Panc1 (cell line): ENCODE results near the gene LRRC8B. TPM values are rescaled to one million over a fixed set of nuclear protein-coding genes. Genes with fewer than 3 reads are reported as not detected.
"Not testable (repeated sequence)": the region's sequence is repeated elsewhere in the genome, so short reads cannot be mapped to it uniquely, and the experiment has no call there.

Experiments
- ATAC-seq: fragments of 200-7000 bp; cut with Tn5 transposase; 2 replicates; pipeline ENCODE4 v1.9.1; 2020; ENCODE audit warnings: mild to moderate bottlenecking, moderate library complexity
- BruUV-seq: library from RNA; stranded (reverse); fragments of 400-500 nt; replicated peaks from 2 replicates; lab custom pipeline; 2021; lab: Mats Ljungman, UMichigan
- CTCF ChIA-PET: fragments of 300-600 bp; sonication (Branson Sonifier 250); formaldehyde crosslinking; loops from one replicate; lab custom pipeline; 2022; ENCODE audit warnings: antibody characterized with exemption; lab: Charles Lee
- POLR2A ChIA-PET: fragments of 300-600 bp; sonication (Branson Sonifier 250); formaldehyde crosslinking; loops from one replicate; lab custom pipeline; 2022; ENCODE audit warnings: antibody characterized with exemption; lab: Charles Lee
- DNase-seq: peaks from one replicate; pipeline ENCODE4 v3.0.0-alpha.2; 2010; ENCODE audit warnings: low read depth, low spot score
- H3K27ac ChIP-seq: 2 replicates; pipeline ENCODE4 v1.5.1; 2011; ENCODE audit warnings: mild to moderate bottlenecking, low read length, inconsistent platforms
- H3K27me3 ChIP-seq: fragments of 200-500 bp; sonication (Bioruptor generic); 2 replicates; pipeline ENCODE4 v1.6.0; 2014; ENCODE audit warnings: low read length, inconsistent platforms; ENCODE audit not compliant: control insufficient read depth, insufficient read depth
- H3K36me3 ChIP-seq: fragments of 200-500 bp; sonication (Bioruptor generic); 2 replicates; pipeline ENCODE4 v1.5.1; 2014; ENCODE audit warnings: inconsistent platforms, mild to moderate bottlenecking, low read length, moderate library complexity; ENCODE audit not compliant: control insufficient read depth, insufficient read depth
- H3K4me1 ChIP-seq: 2 replicates; pipeline ENCODE4 v1.5.1; 2011; ENCODE audit warnings: inconsistent platforms, mild to moderate bottlenecking, low read length, moderate library complexity; ENCODE audit not compliant: control insufficient read depth, insufficient read depth
- H3K4me3 ChIP-seq, 2 experiments: 2 replicates each; pipeline ENCODE4 v1.5.1; 2011 to 2012; ENCODE audit warnings: low read depth in 2 of 2, low read length in 2 of 2, mild to moderate bottlenecking in 2 of 2, inconsistent platforms in 1 of 2, moderate library complexity in 1 of 2
- H3K9me3 ChIP-seq: fragments of 200-500 bp; sonication (Bioruptor generic); 2 replicates; pipeline ENCODE4 v1.5.1; 2014; ENCODE audit warnings: low read depth, mild to moderate bottlenecking, inconsistent platforms, low read length, moderate library complexity; ENCODE audit not compliant: control insufficient read depth, insufficient read depth
- CTCF ChIP-seq: fragments of 450-650 bp; IDR thresholded peaks from 2 replicates; pipeline ENCODE4 v1.5.1; 2017; ENCODE audit warnings: mild to moderate bottlenecking
- POLR2AphosphoS5 ChIP-seq: IDR thresholded peaks from 2 replicates; pipeline ENCODE4 v1.6.1; 2012; ENCODE audit warnings: mild to moderate bottlenecking, low read depth, low read length, moderate library complexity
- REST ChIP-seq, 2 experiments: IDR thresholded peaks; 2 replicates each; pipeline ENCODE4 v1.6.1; 2011 to 2012; ENCODE audit warnings: low read depth in 2 of 2, control low read depth in 1 of 2, low read length in 1 of 2, mild to moderate bottlenecking in 1 of 2, moderate library complexity in 1 of 2; ENCODE audit not compliant: insufficient read depth in 1 of 2
- SIN3A ChIP-seq: IDR thresholded peaks from 2 replicates; pipeline ENCODE4 v1.6.1; 2012; ENCODE audit warnings: low read depth, mild to moderate bottlenecking, low read length, moderate library complexity, borderline replicate concordance; ENCODE audit not compliant: insufficient read depth
- TCF7L2 ChIP-seq: IDR thresholded peaks from 2 replicates; pipeline ENCODE4 v1.6.1; 2011; ENCODE audit warnings: mild to moderate bottlenecking, low read depth, low read length, inconsistent platforms
- in situ Hi-C: cut with HindIII; loops from 2 replicates; pipeline ENCODE4 v1.10.0; 2016; ENCODE audit warnings: low sequenced_read_pairs, low pct_unique_long_range_greater_than_20kb
- intact Hi-C: fragments of 100-400 bp; cut with micrococcal nuclease; formaldehyde crosslinking; loops from one replicate; pipeline ENCODE4 v1.10.0; 2022; ENCODE audit not compliant: unreplicated experiment
- total RNA-seq: library from RNA; stranded (reverse); gene quantifications from one replicate; pipeline ENCODE4 v1.2.1, GENCODE V29; 2021; ENCODE audit not compliant: unreplicated experiment

LRRC8B gene
- total RNA-seq, 1 experiment from 2014 or later = 27.3 TPM

DNA sequence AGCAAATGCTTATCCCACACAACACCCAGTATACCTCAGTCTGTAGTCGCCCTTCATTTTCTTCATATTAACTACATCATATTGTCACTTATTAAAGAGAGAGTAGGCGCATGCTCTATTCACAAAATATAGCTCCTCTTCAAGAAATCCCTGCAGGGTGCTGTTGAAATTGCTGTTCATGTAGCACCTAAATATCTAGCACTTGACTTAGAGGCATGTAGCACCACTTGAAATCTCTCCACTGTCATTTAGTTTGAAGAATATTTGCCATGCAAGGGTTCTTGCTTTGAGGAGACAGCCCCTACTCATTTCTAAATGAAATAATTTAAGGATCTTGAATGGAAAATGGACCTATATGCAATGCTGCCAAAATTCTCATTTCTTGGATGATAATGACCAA lies 20.9 kb upstream of the LRRC8B start:
- H3K27me3 ChIP-seq = peaks cover 21% of the 10 kb centered on the region; the same call in 1 of the 2 replicates
- ChIA-PET POLR2A (no interaction called here), CTCF (no interaction called here)
- no peaks in the 10 kb centered on the region for H3K4me1 ChIP-seq
- no peak for DNase-seq
- H3K36me3 ChIP-seq = no peaks in the 10 kb centered on the region
- intact Hi-C loops = no loop called here
- BruUV-seq = no TSS peak
- H3K9me3 ChIP-seq = no peaks in the 10 kb centered on the region
- no peak overlapping the region for H3K4me3 ChIP-seq
- TF ChIP-seq REST (IDR thresholded peaks at IDR 0.05; ENCODE audit: insufficient read depth in 1 of 2, low read depth in 2 of 2, low read length in 1 of 2) (no peak), CTCF (no peak), TCF7L2 (no peak), POLR2AphosphoS5 (no peak), SIN3A (no peak)
- no peak for ATAC-seq
- H3K27ac ChIP-seq = no peak overlapping the region
- in situ Hi-C loops = no loop called here

DNA sequence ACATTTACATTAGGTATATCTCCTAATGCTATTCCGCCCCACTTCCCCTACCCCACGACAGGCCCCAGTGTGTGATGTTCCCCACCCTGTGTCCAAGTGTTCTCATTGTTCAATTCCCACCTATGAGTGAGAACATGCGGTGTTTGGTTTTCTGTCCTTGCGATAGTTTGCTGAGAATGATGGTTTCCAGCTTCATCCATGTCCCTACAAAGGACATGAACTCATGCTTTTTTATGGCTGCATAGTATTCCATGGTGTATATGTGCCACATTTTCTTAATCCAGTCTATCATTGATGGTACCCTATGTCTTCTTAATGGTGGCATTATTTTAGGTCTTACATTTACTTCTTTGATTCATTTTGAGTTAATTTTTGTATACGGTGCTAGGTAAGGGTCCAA lies 14.6 kb upstream of the LRRC8B start:
- ATAC-seq, H3K4me1 ChIP-seq, CTCF ChIA-PET, BruUV-seq, H3K27ac ChIP-seq, H3K4me3 ChIP-seq, in situ Hi-C loops, H3K36me3 ChIP-seq, intact Hi-C loops, DNase-seq, POLR2A ChIA-PET, H3K27me3 ChIP-seq: not testable (repeated sequence)
- H3K9me3 ChIP-seq = peaks cover 10% of the 10 kb centered on the region; the same call in 1 of the 2 replicates

GRCh38 chr1:89512996-89513720 lies 11.5 kb upstream of the LRRC8B start:
- H3K9me3 ChIP-seq = peaks cover 13% of the 10 kb centered on the region; the same call in 1 of the 2 replicates
- no peak for TF ChIP-seq SIN3A
- TF ChIP-seq CTCF = no peak
- no peak for TF ChIP-seq POLR2AphosphoS5
- TF ChIP-seq REST (IDR thresholded peaks at IDR 0.05; ENCODE audit: insufficient read depth in 1 of 2, low read depth in 2 of 2, low read length in 1 of 2) = no peak
- TF ChIP-seq TCF7L2 = no peak
- no peaks in the 10 kb centered on the region for H3K4me1 ChIP-seq
- no peak overlapping the region for H3K4me3 ChIP-seq
- no peaks in the 10 kb centered on the region for H3K27me3 ChIP-seq
- no peaks in the 10 kb centered on the region for H3K36me3 ChIP-seq
- ChIA-PET POLR2A (no interaction called here), CTCF (no interaction called here)
- H3K27ac ChIP-seq = no peak overlapping the region
- ATAC-seq (no peak), DNase-seq (no peak)
- in situ Hi-C loops = no loop called here
- no TSS peak for BruUV-seq
- intact Hi-C loops = no loop called here
